Activated CD4-positive, alpha-beta T cell treated with anti-CD3 and anti-CD28 coated beads for 36 hours (primary cell): ENCODE measurements around the gene SLC6A7. TPM values are rescaled to one million over a fixed set of nuclear protein-coding genes. Genes with fewer than 3 reads are reported as not detected.

Experiments
- ATAC-seq: fragments of 200-7000 bp; cut with Tn5 transposase; one replicate; pipeline ENCODE4 v1.10.0; 2021; ENCODE audit warnings: mild to moderate bottlenecking, moderate library complexity
- CTCF ChIA-PET: fragments of 350-600 bp; sonication (Branson Sonifier 250); formaldehyde crosslinking; loops from one replicate; lab custom pipeline; 2021; ENCODE audit warnings: antibody characterized with exemption; lab: Charles Lee
- POLR2A ChIA-PET: fragments of 350-600 bp; sonication (Branson Sonifier 250); formaldehyde crosslinking; loops from one replicate; lab custom pipeline; 2021; ENCODE audit warnings: antibody characterized with exemption, inconsistent platforms; lab: Charles Lee
- DNase-seq: peaks from one replicate; pipeline ENCODE4 v3.0.0-alpha.2; 2020
- H3K27ac Mint-ChIP-seq: one replicate; pipeline ENCODE4 v1.8.0; 2021; ENCODE audit warnings: mixed read lengths
- H3K27me3 Mint-ChIP-seq: one replicate; pipeline ENCODE4 v1.8.0; 2021; ENCODE audit warnings: mixed read lengths
- H3K36me3 Mint-ChIP-seq: one replicate; pipeline ENCODE4 v1.8.0; 2021; ENCODE audit warnings: low read depth, mixed read lengths
- H3K4me1 Mint-ChIP-seq: one replicate; pipeline ENCODE4 v1.8.0; 2021; ENCODE audit warnings: mixed read lengths
- H3K4me3 Mint-ChIP-seq: one replicate; pipeline ENCODE4 v1.8.0; 2021; ENCODE audit warnings: mild to moderate bottlenecking, moderate library complexity, mixed read lengths
- H3K9me3 Mint-ChIP-seq: one replicate; pipeline ENCODE4 v1.8.0; 2021; ENCODE audit warnings: low read depth, mixed read lengths
- intact Hi-C, 2 experiments: fragments of 100-400 bp; cut with DNase I in 1 of 2; cut with micrococcal nuclease in 1 of 2; formaldehyde crosslinking; loops; one replicate each; pipeline versions ENCODE4 v1.14.2 to v1.15.1; 2022 to 2024; cut with DNase I, micrococcal nuclease
- total RNA-seq, 2 experiments: library from RNA; stranded (reverse); gene quantifications; one replicate each; pipeline ENCODE4 v1.2.3, GENCODE V29; 2021

The SLC6A7 gene
- total RNA-seq, 2 experiments from 2014 or later, result not detected

GRCh38 chr5:150255659-150256409, 66.0 kb downstream of the SLC6A7 start:
- no peak for ATAC-seq
- ChIA-PET CTCF (no interaction called here), POLR2A (interaction anchor here (0.5 kb wide), 1 partner anchor 337 kb away, joined by 3 read pairs; no protein-coding TSS in a partner anchor)
- H3K27ac Mint-ChIP-seq, result no peak overlapping the region
- DNase-seq, result no peak
- no peaks in the 10 kb centered on the region for H3K27me3 Mint-ChIP-seq
- intact Hi-C loops, result no loop called here
- H3K36me3 Mint-ChIP-seq, result no peaks in the 10 kb centered on the region
- H3K4me3 Mint-ChIP-seq, result no peak overlapping the region
- no peaks in the 10 kb centered on the region for H3K4me1 Mint-ChIP-seq
- H3K9me3 Mint-ChIP-seq, result no peaks in the 10 kb centered on the region

GRCh38 chr5:150256410-150257064, 66.7 kb downstream of the SLC6A7 start:
- intact Hi-C loops, result no loop called here
- DNase-seq, result no peak
- no peaks in the 10 kb centered on the region for H3K36me3 Mint-ChIP-seq
- POLR2A ChIA-PET, result no interaction called here
- H3K27me3 Mint-ChIP-seq, result no peaks in the 10 kb centered on the region
- no peak overlapping the region for H3K27ac Mint-ChIP-seq
- H3K4me1 Mint-ChIP-seq, result no peaks in the 10 kb centered on the region
- CTCF ChIA-PET, result interaction anchor here (0.6 kb wide), 1 partner anchor 127 kb away, joined by 4 read pairs; no protein-coding TSS in a partner anchor
- no peak for ATAC-seq
- no peaks in the 10 kb centered on the region for H3K9me3 Mint-ChIP-seq
- H3K4me3 Mint-ChIP-seq, result no peak overlapping the region

- Mint-ChIP-seq H3K4me1 (no peaks in the 10 kb centered on the region), H3K27me3 (no peaks in the 10 kb centered on the region), H3K9me3 (no peaks in the 10 kb centered on the region), H3K4me3 (no peak overlapping the region), H3K27ac (no peak overlapping the region), H3K36me3 (no peaks in the 10 kb centered on the region)
- intact Hi-C loops, result no loop called here
- CTCF ChIA-PET, result interaction anchor here (0.6 to 1.3 kb wide), 2 partner anchors 39 to 126 kb away, joined by 4 read pairs; no protein-coding TSS in a partner anchor
- no peak for DNase-seq
- ATAC-seq, result no peak
- POLR2A ChIA-PET, result no interaction called here
Measured at GRCh38 chr5:150257424-150257823, 67.6 kb downstream of the SLC6A7 start.

GRCh38 chr5:150258130-150258529, 68.3 kb downstream of the SLC6A7 start:
- H3K4me1 Mint-ChIP-seq, result no peaks in the 10 kb centered on the region
- ChIA-PET POLR2A (no interaction called here), CTCF (interaction anchor here (1.3 kb wide), 1 partner anchor 40 kb away, joined by 4 read pairs; no protein-coding TSS in a partner anchor)
- no peaks in the 10 kb centered on the region for H3K9me3 Mint-ChIP-seq
- no peak for DNase-seq
- H3K27me3 Mint-ChIP-seq, result no peaks in the 10 kb centered on the region
- intact Hi-C loops, result no loop called here
- no peak for ATAC-seq
- no peak overlapping the region for H3K4me3 Mint-ChIP-seq
- H3K27ac Mint-ChIP-seq, result no peak overlapping the region
- H3K36me3 Mint-ChIP-seq, result no peaks in the 10 kb centered on the region

Other genes starting within 250 kb of the SLC6A7 start
- gene PDE6A, start 245.3 kb upstream of the SLC6A7 start, total RNA-seq, result not detected
- gene SLC26A2, start 229.3 kb upstream of the SLC6A7 start, total RNA-seq, result 1 to 10 TPM; 3.9 to 5.3 TPM
- gene TIGD6, start 189.4 kb upstream of the SLC6A7 start, total RNA-seq, result 1 to 10 TPM; 2.5 to 2.6 TPM
- 10 to 100 TPM; 27.2 to 30.5 TPM for gene HMGXB3, start 189.3 kb upstream of the SLC6A7 start, total RNA-seq
- gene CSF1R, start 103.5 kb upstream of the SLC6A7 start, total RNA-seq, result under 1 TPM; 0.41 to 0.76 TPM
- gene PDGFRB, start 34.2 kb upstream of the SLC6A7 start, total RNA-seq, result not detected
- not detected for gene CDX1, start 23.3 kb upstream of the SLC6A7 start, total RNA-seq
- gene CAMK2A, start 99.7 kb downstream of the SLC6A7 start, total RNA-seq, result not detected
- gene ARSI, start 112.8 kb downstream of the SLC6A7 start, total RNA-seq, result not detected
- 100 to 1,000 TPM; 113 to 145 TPM for gene TCOF1, start 167.6 kb downstream of the SLC6A7 start, total RNA-seq
- gene CD74, start 222.8 kb downstream of the SLC6A7 start, total RNA-seq, result 100 to 1,000 TPM; 217 to 290 TPM